SJCRH30 (cell line): ENCODE results near the gene NPIPB8. TPM values are rescaled to one million over a fixed set of nuclear protein-coding genes. Genes with fewer than 3 reads are reported as not detected.
"Not testable (repeated sequence)": the region's sequence is repeated elsewhere in the genome, so short reads cannot be mapped to it uniquely, and the experiment has no call there.

Experiments
- DNase-seq, 2 experiments: peaks; one replicate each; pipeline ENCODE4 v3.0.0-alpha.2; 2015 to 2020
- H3K27ac ChIP-seq: fragments of 250-450 bp; sonication (Bioruptor Pico); 2 replicates; pipeline ENCODE4 v1.5.1; 2020; ENCODE audit warnings: mild to moderate bottlenecking, moderate library complexity
- H3K27me3 ChIP-seq: fragments of 250-450 bp; sonication (Bioruptor Pico); 2 replicates; pipeline ENCODE4 v1.5.1; 2020; ENCODE audit warnings: mild to moderate bottlenecking, moderate library complexity
- H3K36me3 ChIP-seq: fragments of 250-450 bp; sonication (Bioruptor Pico); 2 replicates; pipeline ENCODE4 v1.5.1; 2020; ENCODE audit warnings: mild to moderate bottlenecking, moderate library complexity
- H3K4me1 ChIP-seq: fragments of 250-450 bp; sonication (Bioruptor Pico); 2 replicates; pipeline ENCODE4 v1.5.1; 2020; ENCODE audit warnings: mild to moderate bottlenecking, moderate library complexity
- H3K4me3 ChIP-seq: fragments of 250-450 bp; sonication (Bioruptor Pico); 2 replicates; pipeline ENCODE4 v1.5.1; 2020; ENCODE audit warnings: mild to moderate bottlenecking, moderate library complexity
- H3K9me3 ChIP-seq: fragments of 250-450 bp; sonication (Bioruptor Pico); replicated peaks from 2 replicates; pipeline ENCODE4 v1.5.1; 2020; ENCODE audit warnings: mild to moderate bottlenecking, moderate library complexity
- total RNA-seq: library from RNA; depleted of rRNA; stranded (reverse); fragments of >200 nt; shearing (Covaris generic); gene quantifications from 2 replicates; pipeline ENCODE4 v1.2.3, GENCODE V29; 2014; rRNA removed

Gene NPIPB8
- total RNA-seq, 1 experiment from 2014 or later = not detected

DNA sequence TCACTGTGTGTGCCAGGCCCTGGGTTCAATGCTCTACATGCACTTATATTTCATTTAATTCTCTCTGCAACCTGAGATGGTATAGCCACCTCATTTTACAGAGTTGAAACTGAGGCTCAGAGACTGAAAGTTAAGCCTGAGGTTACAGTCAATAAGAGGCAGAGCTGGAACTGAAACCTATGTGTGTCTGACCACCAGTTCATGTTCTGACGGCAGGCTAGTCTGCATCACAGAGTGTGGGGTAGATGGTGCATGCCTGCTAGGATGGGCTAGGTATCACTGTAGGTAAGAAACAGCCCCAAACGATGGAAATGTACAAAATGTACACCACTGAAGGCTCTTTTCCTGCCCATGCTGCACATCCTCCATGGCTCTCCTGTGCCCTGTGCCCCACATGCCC lies 2.1 kb downstream of the NPIPB8 start:
- not testable (repeated sequence) for H3K9me3 ChIP-seq, H3K36me3 ChIP-seq, H3K4me1 ChIP-seq, H3K27me3 ChIP-seq, H3K27ac ChIP-seq, DNase-seq, H3K4me3 ChIP-seq

DNA sequence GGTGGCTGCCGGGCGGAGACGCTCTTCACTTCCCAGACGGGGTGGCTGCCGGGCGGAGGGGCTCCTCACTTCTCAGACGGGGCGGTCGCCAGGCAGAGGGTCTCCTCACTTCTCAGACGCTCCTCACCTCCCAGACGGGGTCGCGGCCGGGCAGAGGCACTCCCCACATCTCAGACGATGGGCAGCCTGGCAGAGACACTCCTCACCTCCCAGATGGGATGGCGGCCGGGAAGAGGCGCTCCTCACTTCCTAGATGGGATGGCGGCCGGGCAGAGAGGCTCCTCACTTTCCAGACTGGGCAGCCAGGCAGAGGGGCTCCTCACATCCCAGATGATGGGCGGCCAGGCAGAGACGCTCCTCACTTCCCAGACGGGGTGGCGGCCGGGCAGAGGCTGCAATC lies 28.4 kb downstream of the NPIPB8 start:
- not testable (repeated sequence) for H3K27me3 ChIP-seq, H3K36me3 ChIP-seq, DNase-seq, H3K4me1 ChIP-seq, H3K4me3 ChIP-seq, H3K9me3 ChIP-seq, H3K27ac ChIP-seq

DNA sequence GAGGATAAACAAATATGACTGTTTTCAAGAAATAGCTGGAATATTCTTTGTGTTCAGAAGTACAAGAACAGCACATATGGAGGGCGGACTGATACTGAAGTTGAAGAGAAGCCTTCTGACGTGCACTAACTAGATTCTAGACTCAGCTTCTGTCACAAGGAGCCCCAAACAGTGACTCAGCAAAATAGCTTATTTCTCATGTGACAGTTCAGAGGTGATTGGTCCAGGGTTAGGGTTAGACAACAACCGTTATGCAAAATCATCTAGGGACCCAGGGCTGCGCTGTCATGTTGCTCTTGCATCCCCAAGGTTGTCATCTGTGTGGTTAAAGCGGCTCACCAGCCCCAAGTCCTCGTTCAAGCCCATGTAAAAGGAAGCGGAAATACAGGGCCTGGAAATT lies 29.6 kb downstream of the NPIPB8 start:
- H3K27me3 ChIP-seq, H3K4me3 ChIP-seq, H3K27ac ChIP-seq, DNase-seq, H3K36me3 ChIP-seq, H3K4me1 ChIP-seq, H3K9me3 ChIP-seq: not testable (repeated sequence)

DNA sequence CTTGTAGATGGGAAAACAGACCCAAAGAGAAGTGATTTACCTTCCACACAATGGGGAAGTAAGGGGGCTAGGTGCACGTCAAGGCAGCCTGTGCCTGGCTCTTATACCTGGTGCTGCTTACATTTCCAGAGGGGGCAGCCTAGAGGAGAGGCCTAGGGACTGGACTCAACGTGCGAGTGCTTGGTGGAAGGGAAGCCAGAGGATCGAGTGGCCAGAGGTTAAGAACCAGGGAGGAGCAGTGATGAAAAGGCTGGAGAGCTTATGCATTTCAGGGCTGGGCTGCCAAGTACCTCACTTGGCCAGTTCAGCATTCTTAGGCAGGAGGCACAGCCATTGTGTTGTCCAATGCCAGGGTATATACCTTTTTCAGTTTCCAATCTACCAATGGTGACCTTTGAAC lies 30.3 kb downstream of the NPIPB8 start:
- H3K36me3 ChIP-seq, H3K27ac ChIP-seq, H3K4me1 ChIP-seq, H3K27me3 ChIP-seq, H3K9me3 ChIP-seq, H3K4me3 ChIP-seq, DNase-seq: not testable (repeated sequence)

DNA sequence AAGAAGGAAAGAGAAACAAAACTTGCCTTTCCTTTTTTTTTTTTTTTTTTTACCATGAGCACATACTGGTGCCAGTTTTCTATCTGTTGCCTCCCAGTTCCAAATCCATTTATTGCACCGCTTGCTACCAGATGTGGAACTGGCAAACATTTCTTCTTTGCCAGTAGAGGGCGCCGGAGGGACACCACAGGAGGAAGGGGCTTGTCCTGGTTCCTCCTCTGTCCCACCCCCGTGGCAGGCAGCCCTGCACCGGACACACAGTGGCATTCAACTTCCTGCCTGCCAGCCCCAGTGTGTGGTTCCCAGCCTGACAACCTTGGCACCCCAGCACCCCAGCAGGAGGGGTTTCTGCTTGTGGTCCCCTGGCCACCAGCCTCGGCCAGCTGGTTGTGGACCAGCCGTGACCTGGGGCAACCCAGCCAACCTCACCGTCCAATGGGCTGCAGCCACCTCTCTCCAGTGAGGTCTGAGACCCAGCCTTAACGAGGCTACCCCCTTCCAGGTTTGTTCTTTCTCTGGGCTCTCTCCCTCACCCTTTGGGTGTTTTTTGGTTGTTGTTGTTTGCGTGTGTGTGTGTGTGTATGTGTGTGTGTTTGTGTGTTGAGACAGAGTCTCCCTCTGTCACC lies 50.6 kb downstream of the NPIPB8 start:
- not testable (repeated sequence) for DNase-seq, H3K27me3 ChIP-seq, H3K36me3 ChIP-seq, H3K9me3 ChIP-seq, H3K27ac ChIP-seq, H3K4me3 ChIP-seq, H3K4me1 ChIP-seq

DNA sequence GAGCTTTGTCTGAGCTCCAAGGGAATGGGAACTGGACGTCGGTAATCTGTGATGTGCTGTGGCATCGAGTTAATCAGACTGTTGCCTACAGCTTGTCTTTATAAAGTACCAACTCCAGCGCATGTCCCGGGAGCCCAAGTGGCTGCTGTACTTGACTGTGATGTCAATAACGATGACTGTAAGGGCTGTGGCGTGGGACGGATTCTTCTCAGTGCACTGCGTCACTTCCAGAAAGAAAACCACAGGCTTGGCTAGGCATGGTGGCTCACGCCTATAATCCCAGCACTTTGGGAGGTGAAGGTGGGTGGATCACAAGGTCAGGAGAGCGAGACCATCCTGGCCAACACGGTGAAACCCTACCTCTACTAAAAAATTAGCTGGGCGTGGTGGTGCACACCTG lies 51.6 kb downstream of the NPIPB8 start:
- not testable (repeated sequence) for H3K4me3 ChIP-seq, H3K27ac ChIP-seq, DNase-seq, H3K9me3 ChIP-seq, H3K27me3 ChIP-seq, H3K4me1 ChIP-seq, H3K36me3 ChIP-seq

DNA sequence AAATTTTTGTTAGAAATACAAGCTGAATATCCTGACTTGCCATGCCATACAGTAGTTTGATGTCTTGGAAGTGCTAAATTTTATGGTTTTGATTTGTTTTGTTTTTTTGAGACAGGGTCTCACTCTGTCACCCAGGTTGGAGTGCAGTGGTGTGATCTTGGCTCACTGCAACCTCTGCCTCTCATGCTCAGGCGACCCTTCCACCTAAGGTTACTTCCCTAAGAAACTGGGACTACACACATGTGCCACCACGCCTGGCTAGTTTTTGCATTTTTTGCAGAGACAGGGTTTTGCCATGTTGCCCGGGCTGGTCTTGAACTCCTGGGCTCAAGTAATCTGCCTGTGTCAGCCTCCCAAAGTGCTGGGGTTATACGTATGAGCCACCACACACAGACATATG lies 53.9 kb downstream of the NPIPB8 start:
- not testable (repeated sequence) for H3K27me3 ChIP-seq

DNA sequence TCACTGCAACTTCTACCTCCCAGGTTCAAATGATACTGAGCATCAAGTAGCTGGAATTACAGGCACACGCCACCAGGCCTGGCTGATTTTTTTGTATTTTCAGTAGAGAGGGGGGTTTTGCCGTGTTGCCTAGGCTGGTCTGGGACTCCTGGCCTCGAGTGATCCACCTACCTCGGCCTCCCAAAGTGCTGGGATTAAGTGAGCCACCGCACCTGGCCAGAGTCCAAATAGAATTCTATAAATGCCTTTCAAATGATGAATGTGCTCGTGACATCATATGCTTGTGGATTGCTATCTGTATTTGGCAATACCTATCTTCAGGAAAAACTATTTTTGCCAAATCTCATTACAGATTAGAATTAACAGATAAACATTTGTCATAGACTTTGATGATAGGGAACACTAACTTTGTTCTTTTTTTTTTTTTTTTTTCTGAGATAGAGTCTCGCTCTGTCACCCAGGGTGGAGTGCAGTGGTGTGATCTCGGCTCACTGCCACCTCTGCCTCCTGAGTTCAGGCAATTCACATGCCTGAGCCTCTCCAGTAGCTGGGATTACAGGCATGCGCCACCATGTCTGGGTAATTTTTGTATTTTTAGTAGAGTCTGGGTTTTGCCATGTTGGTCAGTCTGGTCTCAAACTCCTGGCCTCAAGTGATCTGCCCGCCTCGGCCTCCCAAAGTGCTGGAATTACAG lies 55.5 kb downstream of the NPIPB8 start:
- not testable (repeated sequence) for H3K4me3 ChIP-seq, DNase-seq, H3K27ac ChIP-seq, H3K4me1 ChIP-seq, H3K36me3 ChIP-seq, H3K27me3 ChIP-seq, H3K9me3 ChIP-seq

More for the DNA sequence above, 53.9 kb downstream of the NPIPB8 start:
- not testable (repeated sequence) for DNase-seq, H3K4me1 ChIP-seq, H3K36me3 ChIP-seq, H3K9me3 ChIP-seq, H3K27ac ChIP-seq, H3K4me3 ChIP-seq

DNA sequence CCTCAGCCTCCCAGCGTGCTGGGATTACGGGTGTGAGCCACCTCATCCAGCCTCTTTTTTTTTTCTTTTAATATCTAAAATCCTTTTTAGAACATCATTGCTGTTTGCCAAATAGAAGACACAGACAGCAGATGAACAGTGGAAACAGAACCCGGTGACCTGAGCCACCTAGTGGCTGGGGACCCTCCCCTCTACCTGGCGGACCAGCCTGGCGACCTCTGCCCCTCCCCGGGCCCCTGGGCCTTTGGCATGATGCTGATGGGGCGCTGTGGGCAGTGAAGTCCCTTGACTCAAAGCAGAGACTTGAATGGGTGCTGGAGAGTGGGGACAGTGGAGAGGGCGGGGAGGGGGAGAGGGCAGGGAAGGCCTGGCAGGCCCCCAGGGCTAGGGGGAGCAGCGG lies 61.9 kb downstream of the NPIPB8 start:
- H3K9me3 ChIP-seq, H3K27me3 ChIP-seq, DNase-seq, H3K4me1 ChIP-seq, H3K4me3 ChIP-seq, H3K36me3 ChIP-seq, H3K27ac ChIP-seq: not testable (repeated sequence)

DNA sequence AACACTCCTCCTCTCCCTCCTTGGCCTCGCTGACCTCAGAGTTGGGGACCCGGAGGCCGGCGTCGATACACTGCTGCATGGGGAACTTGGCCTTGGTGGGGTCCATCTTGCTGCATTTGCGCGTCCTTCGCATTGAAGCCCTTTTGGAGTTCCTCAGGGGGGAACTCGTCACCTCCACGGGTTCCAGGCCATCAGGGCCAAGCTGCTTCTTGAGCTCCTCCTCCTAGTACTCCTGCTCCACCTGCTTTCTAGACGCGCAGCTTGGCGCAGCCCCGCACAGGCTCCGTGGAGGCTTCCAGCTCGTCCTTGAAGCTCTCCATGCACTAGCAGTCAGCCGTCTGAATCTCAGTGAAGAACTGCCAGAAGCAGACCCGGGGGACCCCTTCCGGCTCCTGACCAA lies 62.5 kb downstream of the NPIPB8 start:
- not testable (repeated sequence) for H3K27me3 ChIP-seq, DNase-seq, H3K27ac ChIP-seq, H3K9me3 ChIP-seq, H3K36me3 ChIP-seq, H3K4me3 ChIP-seq, H3K4me1 ChIP-seq

DNA sequence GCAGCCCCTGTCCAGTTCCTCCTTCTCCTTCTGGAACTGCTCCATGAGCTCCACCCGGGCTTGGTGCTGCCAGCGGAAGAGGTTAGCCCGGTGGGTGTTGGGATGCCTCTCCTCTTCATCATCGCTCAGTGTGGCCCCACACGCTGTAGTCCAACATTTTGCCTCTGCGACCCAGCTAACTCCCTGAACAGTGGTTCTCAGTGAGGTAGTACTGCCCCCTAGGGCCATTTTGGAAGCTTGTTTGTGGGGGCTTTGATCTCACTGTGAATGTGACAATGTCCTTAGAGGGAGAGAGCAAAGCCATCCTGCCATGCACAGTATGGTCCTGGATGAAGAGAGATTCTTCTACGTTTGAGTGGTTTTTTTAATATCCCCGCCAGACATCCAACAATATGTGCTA lies 63.5 kb downstream of the NPIPB8 start:
- H3K36me3 ChIP-seq, H3K4me1 ChIP-seq, H3K27me3 ChIP-seq, H3K9me3 ChIP-seq, H3K4me3 ChIP-seq, H3K27ac ChIP-seq, DNase-seq: not testable (repeated sequence)

DNA sequence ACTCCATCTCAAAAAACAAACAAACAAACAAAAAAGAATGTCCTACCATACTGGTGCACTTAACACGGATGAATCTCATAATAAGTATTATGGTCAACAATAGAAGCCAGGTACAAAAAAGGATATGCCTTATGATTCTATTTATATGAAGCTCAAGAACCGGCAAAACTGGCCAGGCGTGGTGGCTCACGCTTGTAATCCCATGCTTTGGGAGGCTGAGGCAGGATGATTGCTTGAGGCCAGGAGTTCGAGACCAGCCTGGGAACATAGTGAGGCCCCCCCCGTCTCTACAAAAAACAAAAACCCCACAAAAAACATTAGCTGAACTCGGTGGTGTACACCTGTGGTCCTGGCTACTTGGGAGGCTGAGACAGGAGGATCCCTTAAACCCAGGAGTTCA lies 66.4 kb downstream of the NPIPB8 start:
- not testable (repeated sequence) for H3K9me3 ChIP-seq, H3K36me3 ChIP-seq, H3K4me1 ChIP-seq, H3K4me3 ChIP-seq, H3K27me3 ChIP-seq, DNase-seq, H3K27ac ChIP-seq

Other genes starting within 250 kb of the NPIPB8 start
- 39.9 and 44.6 TPM in 2 replicates for gene EIF3CL, start 234.2 kb upstream of the NPIPB8 start, total RNA-seq
- not detected in 2 replicates for gene NPIPB7, start 165.7 kb upstream of the NPIPB8 start, total RNA-seq
- gene CLN3, start 146.0 kb upstream of the NPIPB8 start, total RNA-seq = 7.3 and 10.2 TPM in 2 replicates
- not detected in 2 replicates for gene APOBR, start 143.4 kb upstream of the NPIPB8 start, total RNA-seq
- not detected in 2 replicates for gene IL27, start 131.2 kb upstream of the NPIPB8 start, total RNA-seq
- not detected in 2 replicates for gene NUPR1, start 99.1 kb upstream of the NPIPB8 start, total RNA-seq
- gene SGF29, start 84.1 kb upstream of the NPIPB8 start, total RNA-seq = 13.1 and 14.4 TPM in 2 replicates
- not detected in 2 replicates for gene SULT1A2, start 41.0 kb upstream of the NPIPB8 start, total RNA-seq
- gene SULT1A1, start 28.0 kb upstream of the NPIPB8 start, total RNA-seq = 1.4 and 1.8 TPM in 2 replicates
- gene EIF3C, start 73.4 kb downstream of the NPIPB8 start, total RNA-seq = 361 and 372 TPM in 2 replicates
- gene NPIPB9, start 113.7 kb downstream of the NPIPB8 start, total RNA-seq = 1.1 TPM in 1 of 2 replicates, not detected in the other
- 55.0 and 68.3 TPM in 2 replicates for gene ATXN2L, start 184.9 kb downstream of the NPIPB8 start, total RNA-seq
- 115 and 119 TPM in 2 replicates for gene TUFM, start 208.3 kb downstream of the NPIPB8 start, total RNA-seq
- 20.3 and 21.4 TPM in 2 replicates for gene SH2B1, start 225.8 kb downstream of the NPIPB8 start, total RNA-seq
- gene ATP2A1, start 240.4 kb downstream of the NPIPB8 start, total RNA-seq = 21.8 and 24.8 TPM in 2 replicates